Measurements from ENCODE around the gene PPA1.
"Not testable (repeated sequence)": the region's sequence is repeated elsewhere in the genome, so short reads cannot be mapped to it uniquely, and the experiment has no call there.

The PPA1 gene

DNA sequence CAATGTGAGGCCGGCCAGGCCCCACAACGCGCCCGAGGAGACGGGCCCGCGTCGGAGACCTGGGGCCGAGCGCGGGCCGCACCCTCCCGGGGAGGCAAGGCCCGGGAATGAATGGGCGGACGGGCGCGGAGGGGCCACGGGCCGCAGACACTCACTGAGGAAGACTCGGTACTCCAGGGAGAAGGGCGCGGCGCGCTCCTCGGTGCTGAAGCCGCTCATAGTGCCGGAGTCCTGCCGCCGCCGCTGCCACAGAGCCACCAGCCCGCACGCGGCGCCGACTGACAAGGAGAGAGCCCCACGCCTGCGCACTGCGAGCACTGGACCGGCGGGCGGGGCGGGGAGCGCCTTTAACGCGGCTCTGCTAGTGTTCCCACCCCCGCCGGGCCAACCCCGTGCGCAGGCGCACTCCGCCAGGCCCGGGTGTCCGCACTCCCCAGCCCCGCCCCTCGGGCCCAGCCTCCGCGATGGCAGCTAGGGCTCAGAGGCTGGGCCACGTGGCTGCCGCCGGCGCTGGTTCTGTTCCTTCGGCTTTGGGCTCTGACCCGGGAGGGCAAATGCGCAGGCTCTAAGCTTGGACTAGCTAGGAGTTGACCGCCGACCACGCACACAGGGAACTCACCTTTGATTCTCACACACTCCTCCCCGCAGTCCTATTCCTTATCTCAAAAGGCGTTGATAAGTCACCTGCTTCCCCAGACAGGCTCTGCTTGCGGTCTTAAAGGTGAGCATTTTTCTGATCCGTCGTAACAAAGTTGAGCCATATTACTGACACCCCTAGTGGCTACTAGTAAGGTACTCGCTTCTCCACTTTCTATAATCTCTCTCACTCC is at the start of gene PPA1:
Gene PPA1 (minus strand): TSS at position 321 of the 830 bp plus-strand sequence. CDS start 102 bp downstream, at position 219.
- DNase-seq, result peak; percentile 95 to 98

DNA sequence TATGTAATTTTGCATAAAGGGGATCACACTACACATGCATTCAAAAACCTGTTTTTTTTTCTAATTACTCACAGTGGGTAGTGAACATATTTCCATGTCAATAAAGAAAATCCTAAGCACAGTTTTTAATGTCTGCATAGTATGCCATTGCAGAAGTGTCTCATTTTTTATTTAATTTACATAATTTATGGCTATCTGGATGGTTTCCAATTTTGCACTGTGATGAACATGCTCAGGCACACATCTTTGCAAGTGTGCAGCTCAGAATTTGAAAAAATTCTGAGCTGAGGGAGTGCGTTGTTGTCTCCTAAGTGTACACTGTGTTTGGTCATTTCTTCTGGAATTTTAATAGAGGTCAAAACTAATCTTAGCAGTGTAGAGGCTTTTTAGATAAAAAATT is 48.4 kb upstream of the PPA1 start:
- DNase-seq, result no peak

DNA sequence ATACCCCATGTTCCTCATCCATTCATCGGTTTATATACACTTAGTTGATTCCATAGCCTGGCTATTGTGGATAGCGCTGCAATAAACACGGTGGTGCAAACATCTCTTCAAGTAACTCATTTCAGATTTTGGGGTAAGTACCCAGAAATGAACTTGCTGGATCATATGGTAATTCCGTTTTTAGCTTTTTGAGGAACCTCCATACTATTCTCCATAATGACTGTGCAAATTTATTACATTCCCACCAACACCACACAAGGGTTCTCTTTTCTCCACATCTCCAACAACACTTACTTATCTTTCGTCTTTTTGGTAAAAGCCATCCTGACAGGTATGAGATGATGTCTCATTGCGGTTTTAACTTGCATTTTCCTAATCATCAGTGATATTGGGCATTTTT is 46.9 kb upstream of the PPA1 start:
- DNase-seq, result no peak

DNA sequence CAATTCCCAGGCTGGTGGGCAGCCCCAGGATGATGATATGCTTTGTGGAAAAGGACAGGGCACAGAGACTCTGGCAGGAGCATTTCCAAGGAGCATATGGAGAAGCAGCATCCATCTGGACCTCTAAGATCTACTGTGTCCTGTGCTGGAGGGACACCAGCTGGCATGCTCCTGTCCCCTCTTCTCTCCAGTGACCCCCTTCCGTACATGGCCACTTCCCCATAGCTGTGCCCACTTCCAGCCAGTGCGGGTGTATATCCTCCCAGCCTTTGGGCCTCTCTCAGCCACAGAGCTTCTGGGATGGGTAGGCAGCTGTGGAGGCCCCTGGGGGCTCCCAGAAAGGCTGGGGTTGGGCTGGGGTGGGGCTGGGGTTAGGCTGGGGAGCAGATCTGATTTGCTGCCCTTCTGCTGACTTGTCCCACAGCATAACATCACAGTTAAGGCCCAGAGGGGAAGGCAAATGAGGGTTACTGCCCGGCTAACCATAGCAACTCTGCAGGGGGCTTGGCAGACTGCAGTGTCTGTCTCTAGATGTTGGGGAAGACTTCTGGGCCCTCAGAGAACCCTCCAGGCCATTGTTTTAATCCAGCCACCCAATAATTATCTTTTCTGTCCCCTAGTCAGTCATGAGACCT is 44.3 kb upstream of the PPA1 start:
- DNase-seq, result no peak

DNA sequence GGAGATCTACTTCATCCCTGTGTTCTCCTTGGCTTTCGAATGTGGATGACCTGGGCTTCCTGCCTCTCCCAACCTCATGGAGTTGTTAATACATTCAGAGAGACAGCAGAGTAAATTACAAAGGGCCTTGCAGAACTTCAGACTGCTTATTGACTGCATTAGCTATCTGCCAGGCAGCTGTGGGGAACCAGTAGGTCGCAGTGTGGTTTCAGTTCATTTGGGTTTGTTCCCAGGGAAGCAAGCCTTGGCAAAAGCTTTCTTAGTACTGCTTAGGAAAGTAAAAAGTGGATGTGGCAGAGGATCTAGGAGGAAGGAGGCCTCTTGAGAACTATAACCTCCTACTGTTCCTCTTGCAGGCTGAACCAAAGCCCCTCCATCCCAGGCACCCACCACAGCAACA is 41.4 kb upstream of the PPA1 start:
- DNase-seq, result peak; percentile 43 to 70

DNA sequence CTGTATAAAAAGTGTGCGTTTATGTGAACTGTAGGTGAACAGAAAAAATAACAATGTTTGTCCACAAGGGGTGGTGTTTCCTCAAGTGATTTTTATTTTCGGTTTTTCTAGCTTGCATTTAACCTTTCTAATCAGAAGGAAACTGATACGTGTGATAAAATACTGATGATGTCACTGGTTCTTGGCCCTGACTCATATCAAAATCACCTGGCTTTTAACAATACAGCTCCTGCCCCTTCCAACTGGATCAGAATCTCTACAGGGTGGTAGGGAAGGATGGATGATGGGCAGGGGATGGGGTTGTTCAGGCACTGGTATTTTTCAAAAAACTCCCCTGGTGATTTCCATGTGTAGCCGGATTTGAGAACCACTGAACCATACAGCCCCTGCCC is 39.7 kb upstream of the PPA1 start:
- no peak for DNase-seq

DNA sequence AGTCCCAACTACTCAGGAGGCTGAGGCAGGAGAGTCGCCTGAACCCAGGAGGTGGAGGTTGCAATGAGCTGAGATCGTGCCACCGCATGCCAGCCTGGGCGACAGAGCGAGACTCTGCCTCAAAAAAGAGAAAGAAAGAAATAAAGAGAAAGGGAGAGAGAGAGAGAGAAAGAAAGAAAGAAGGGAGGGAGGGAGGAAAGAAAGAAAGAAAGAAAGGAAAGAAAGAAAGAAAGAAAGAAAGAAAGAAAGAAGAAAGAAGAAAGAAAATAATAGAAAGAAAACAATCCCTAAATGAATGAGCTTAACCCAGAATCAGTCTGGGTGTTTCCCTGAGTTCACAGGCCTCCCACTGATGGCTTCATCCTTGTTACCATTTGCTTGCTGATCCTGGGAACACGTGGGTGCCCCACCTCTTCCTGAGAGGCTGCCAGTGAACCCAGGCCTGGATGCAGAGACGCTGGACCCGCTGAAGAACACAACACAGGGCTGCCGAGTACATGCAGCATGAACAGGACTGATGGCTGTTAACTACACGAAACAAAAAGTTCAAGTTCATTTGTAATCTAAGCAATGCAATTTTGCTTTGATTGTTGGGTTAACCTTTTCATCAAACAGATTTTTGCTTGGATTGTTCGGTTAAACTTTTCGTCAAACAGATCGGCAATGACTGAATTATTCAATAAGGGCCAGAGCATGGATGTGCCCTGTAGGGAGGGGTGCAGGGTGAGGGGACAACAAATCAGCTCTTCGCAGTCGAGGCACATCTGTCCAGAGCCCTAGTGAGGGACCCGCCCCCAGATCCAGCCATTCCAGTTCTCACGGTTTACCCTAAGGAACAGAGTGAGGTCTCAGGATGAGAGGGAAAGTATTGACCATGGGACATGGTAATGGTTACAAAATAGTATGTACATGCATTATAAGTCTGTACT is 39.0 kb upstream of the PPA1 start:
- DNase-seq, result no peak

DNA sequence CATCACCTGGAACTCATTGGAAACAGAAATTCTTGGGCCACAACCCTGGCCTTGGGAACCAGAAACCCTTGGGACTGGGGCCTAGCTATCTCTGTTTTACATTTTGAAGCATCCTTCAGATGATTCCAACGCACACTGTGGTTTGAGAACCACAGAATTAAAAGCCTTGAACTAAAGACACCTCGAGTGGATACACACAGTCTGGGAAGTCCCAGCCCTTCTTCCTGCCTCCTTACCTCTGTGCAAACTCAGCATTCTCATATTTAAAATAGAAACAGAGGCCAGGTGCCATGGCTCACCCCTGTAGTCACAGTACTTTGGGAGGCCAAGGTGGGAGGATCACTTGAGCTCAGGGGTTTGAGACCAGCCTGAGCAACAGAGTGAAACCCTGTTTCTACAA is 37.7 kb upstream of the PPA1 start:
- no peak for DNase-seq

DNA sequence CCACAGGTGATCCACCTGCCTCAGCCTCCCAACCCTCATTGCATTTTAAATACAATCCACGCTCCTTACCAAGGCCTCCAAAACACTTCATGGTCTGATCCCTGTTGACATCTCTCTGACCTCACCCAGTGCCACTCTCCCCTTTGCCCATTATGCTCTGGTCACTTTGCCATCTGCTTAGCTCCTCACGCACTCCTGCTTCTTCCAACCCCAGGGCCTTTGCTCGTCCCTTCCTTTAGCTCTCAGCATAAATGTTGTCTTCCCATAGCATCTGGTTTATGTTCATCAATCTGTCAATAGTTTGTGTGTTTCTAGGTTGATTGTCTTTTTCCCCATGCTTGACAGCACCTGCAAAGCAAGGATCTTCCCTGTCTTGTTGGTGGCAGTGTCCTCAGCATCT is 36.5 kb upstream of the PPA1 start:
- DNase-seq, result no peak

DNA sequence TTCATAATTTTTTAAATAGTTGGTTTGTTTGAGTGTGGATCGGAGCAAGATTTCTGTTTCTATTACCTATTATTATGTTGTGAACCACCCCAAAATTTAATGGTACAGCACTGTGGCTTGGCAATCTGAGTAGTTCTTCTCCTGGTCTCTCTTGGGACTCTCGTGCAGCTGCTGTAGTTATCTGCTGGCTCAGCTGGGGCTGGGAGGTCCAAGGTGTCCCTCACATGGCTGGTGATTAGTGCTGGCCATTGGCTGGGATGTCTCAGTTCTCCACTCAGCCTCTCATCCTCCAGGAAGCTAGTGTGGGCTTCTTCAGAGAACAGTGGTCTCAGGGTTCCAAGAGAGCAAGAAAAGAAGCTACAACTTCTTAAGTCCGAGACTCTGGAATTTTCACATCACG is 35.1 kb upstream of the PPA1 start:
- no peak for DNase-seq

DNA sequence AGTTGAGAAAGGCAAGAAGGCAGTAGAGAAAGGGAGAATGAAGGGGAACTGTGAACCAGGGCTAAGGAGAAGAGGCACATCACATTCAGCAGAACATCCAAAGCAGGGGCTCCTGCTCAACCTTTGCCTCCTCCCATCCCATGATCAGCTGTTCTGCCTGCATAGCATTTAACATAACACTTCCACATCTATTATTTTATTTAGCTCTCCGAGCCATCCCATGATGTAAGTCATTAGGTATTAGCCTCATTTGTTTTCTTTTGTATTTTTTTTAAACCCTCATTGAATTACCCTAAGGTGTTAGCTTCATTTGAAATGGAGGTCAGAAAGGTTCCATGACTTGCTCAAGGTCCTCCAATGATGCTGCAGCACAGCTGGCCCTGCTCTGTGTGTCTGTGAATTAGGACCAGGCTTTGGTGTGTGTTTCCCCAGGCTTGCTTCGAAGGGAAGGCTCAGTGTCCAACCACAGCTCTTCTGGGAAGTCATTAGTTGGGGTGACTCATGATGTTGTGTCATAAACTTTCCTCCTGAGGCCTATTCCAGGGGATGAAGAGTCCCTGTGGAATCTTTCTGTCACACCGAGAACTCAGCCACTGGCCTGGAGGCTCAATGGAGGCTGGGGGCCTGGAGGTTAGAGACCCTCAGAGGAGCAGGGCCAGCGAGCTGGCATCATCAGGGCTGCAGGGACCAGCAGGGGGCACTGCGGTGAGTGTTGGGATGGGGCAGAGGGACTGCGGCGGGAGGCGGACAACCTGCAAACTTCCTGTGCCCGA is 34.1 kb upstream of the PPA1 start:
- no peak for DNase-seq

DNA sequence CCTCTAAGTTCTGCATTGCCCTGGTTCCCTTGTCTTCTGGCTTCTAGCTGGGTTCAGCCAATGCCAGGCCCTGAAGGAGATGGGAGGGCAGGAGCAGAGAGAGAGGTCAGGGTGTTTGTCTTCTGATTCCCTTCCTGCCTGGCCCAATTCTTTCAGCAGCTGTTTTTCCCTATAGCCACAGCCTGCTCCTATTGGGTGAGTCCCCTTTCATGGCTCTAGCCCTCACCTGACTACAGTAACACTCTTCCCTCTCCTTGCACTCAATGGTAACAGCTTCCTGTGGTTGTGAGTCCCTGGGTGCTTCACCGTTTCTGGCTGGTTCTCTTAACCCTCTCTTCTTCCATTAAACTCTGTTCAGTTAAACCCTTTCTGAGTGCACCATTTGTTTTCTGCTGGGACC is 33.5 kb upstream of the PPA1 start:
- DNase-seq, result no peak

DNA sequence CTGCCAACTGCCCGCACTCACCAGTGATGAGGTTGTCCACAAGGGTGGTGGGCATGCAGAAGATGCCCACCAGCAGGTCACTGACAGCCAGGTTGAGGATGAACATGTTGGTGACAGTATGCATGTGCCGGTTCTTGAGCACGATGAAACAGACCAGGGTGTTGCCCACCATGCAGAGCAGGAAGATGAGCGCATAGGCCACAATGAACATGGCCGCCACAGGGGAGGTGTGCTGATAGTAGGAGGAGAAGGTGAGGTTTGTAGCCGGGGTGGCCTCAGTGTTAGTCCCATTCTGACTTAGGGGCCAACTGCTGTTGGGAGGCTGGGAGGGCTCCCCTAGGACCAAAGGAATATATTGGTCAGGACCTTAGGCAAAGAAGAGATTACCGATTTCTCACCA is 32.8 kb upstream of the PPA1 start:
- DNase-seq, result no peak

DNA sequence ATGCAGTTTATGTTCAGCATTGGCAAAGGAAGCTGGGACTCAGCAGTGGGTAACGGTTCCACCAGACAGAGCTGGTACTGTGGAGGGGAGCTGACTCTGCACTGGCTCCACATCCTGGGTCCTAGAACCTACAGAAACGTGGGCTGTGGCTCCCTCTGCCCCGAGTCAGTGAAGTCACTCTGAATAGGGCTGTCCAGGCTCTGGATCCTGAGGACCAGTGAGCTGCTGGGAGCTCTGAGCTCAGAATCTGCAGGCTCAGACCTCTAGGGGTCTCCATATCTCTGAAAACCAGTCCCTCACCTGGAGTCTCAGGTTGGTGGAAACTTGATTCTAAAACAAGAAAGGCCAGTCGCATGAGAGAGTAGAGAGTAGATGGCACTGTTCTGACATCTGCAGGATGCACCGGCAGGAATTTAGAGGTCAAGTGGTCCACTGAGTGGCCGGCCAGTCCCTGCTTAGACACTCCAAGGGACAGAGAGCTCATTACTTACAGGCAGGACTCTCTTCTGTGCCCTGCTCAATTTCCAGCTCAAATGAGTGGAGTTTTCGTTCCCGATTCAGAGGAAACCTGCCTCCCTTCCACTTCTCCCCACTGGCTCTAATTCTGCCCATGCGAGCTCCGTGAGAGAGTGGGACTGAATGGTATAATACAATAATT is 31.9 kb upstream of the PPA1 start:
- peak in 1 of 2 donors; percentile 44 for DNase-seq

DNA sequence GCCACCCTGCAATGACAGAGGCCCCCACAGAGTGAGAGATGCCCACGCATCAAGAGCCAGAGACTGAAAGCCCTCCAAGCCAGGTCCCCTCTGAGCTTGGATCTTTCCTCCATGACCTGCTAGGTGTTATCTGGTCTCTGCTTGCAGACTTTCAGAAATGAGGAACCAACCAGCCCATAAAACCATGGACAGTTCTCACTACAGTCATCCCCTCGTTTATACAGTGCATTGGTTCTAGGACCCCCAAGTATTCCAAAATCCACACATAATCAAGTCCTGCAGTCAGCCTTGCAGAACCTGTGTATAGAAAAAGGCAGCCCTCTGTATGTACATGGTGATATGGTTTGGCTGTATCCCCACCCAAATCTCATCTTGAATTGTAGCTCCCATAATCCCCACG is 27.5 kb upstream of the PPA1 start:
- no peak for DNase-seq

DNA sequence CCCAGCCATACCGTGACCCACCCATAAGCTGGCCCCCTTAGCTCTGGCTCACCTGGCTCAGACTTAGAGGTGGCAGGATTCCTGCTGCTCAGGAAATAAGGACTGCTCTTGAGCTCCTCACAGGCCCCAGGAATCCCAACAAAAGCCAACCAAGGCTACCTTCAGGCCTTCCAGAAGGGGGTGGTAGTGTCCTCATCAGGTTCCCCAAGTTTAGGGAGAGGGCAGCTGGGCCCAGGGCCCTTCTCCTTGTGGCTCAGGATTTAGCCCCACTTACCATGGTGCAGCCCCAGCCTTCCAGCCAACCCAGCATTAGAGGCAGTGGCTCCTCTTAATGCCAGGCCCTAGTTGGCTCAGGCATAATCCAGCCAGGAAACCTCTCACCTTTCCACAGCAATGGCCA is 27.0 kb upstream of the PPA1 start:
- DNase-seq, result no peak

DNA sequence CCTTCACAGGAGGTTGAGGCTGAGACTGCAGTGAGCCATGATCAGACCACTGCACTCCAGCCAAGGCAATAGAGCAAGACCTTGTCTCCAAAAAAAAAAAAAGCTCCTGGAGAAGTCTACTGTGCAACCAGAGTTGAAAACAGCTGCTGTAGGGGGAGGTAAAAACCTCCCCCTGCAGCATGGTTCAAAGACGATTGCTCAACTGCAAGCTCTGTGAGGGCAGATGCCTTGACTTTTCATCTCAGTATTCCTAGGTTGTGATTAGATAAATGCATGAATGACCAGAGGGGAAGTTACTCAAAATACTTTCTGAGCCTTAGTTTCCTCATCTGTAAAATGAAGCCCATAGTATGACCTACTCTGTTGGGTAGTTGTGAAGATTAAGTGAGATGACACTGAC is 25.0 kb upstream of the PPA1 start:
- no peak for DNase-seq

DNA sequence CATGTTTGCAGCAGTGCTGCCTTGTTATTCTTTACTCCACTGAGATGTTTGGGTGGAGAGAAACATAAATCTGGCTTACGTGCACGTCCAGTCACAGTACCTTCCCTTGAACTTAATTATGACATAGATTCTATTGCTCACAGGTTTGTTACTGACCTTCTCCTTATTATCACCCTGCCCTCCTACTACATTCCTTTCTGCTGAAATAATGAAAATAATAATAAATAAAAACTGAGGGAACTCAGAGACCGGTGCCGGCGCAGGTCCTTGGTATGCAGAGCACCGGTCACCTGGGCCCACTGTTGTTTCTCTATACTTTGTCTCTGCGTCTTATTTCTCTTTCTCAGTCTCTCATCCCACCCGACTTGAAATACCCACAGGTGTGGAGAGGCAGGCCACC is 24.6 kb upstream of the PPA1 start:
- not testable (repeated sequence) for DNase-seq

DNA sequence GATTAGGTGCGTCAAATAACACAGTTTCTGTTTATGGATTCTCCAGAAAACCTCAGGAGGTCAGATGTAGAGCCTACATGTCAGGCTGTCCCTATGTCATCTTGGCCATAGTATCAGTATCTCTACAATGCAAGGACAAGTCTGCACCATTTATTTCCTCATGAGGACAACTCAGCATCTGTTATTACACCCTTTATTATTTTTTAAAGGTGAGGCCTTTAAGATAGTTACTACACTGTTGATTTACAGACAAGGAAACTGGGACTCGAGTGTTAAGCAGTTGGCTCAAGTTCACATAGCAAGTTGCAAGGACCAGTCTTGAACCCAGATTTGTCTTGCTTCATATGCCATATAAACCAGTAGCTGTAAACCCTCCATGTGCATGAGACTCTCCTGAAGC is 23.2 kb upstream of the PPA1 start:
- no peak for DNase-seq

DNA sequence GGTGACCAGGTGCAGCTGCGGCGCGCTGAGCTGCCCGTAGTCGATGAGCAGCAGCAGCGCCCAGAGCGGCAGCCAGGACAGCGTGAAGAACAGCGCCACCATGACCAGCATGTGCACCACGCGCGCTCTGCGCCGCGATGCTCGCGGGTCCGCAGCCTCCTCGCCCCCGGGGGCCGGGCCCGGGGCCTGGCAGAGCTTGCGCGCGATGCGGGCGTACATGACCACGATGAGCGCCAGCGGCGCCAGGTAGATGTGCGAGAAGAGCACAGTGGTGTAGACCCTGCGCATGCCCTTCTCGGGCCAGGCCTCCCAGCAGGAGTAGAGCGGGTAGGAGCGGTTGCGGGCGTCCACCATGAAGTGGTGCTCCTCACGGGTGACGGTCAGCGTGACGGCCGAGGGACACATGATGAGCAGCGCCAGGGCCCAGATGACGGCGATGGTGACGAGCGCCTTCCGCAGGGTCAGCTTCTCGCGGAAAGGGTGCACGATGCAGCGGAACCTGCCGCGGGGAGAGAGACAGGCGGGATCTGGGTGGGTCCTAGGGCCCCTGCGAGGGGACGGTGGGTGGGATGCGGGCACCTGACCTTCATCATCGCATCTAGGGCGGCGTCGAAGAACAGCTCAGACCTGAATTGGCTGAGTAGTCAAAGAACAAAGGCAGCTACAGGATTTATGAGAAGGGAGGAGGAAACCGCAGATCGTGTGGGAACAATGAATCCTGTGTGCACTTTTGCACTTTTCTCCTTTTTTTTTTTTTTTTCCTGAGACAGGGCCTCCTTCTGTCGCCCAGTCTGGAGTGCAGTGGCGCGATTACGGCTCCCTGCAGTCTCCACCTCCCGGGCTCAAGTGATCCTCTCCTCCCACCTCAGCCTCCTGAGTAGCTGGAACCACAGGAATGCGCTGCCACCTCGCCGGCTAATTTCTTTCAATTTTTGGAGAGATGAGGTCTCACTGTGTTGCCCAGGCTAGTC is 22.4 kb upstream of the PPA1 start:
- DNase-seq, result no peak

DNA sequence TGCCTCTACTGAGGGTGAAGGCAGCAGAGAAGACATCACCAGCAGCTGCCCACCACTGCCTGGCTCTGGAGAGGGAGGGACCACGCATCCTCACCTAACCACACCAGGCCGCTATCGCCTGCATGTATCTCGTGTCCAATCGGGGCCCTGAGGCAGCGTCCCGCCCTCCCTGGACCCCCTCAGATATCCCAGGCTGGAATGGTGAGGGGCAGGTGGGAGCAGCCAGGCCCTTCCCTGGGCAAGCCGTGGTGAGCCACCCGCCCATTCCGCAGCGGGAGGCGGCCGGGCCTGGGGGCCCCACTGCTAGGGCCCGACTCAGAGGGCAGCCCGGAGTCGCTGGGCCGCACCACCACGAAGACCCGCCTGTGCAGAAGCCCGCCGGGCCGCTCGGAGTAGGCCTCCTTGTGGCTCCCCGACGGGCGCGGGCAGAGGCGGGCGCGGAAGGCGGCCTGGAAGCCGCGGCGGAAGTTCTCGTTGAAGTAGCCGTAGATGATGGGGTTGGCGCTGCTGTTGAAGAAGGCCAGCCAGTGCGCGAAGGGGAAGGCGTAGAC is 21.6 kb upstream of the PPA1 start:
- no peak for DNase-seq
